CD4-positive, alpha-beta T cell treated with Interleukin-6 for 4 hours (primary cell): ENCODE measurements around the gene ZBTB20.
"Not testable (repeated sequence)": the region's sequence is repeated elsewhere in the genome, so short reads cannot be mapped to it uniquely, and the experiment has no call there.

ENCODE experiments used
- DNase-seq: peaks from one replicate; pipeline ENCODE4 v3.0.0-alpha.2; 2020; ENCODE audit warnings: mixed read lengths

Gene ZBTB20

GRCh38 chr3:114824014-114824413, 323.1 kb downstream of the ZBTB20 start:
- no peak for DNase-seq

- no peak for DNase-seq
These were observed 324.0 kb downstream of the ZBTB20 start for GRCh38 chr3:114823061-114823460.

GRCh38 chr3:114816052-114816451, 331.0 kb downstream of the ZBTB20 start:
- DNase-seq: no peak

- not testable (repeated sequence) for DNase-seq
These were observed 334.4 kb downstream of the ZBTB20 start for GRCh38 chr3:114812541-114813238.

GRCh38 chr3:114809668-114810413, 337.2 kb downstream of the ZBTB20 start:
- DNase-seq: no peak

- no peak for DNase-seq
These were observed 343.0 kb downstream of the ZBTB20 start for GRCh38 chr3:114804099-114804498.

GRCh38 chr3:114803042-114803695, 343.9 kb downstream of the ZBTB20 start:
- no peak for DNase-seq

- DNase-seq: no peak
These were observed 346.6 kb downstream of the ZBTB20 start for GRCh38 chr3:114800272-114801031.

GRCh38 chr3:114799816-114800215, 347.3 kb downstream of the ZBTB20 start:
- no peak for DNase-seq

GRCh38 chr3:114796796-114797195, 350.3 kb downstream of the ZBTB20 start:
- no peak for DNase-seq

GRCh38 chr3:114794894-114795630, 352.0 kb downstream of the ZBTB20 start:
- no peak for DNase-seq

GRCh38 chr3:114792159-114792918, 354.7 kb downstream of the ZBTB20 start:
- no peak for DNase-seq

GRCh38 chr3:114790752-114791151, 356.3 kb downstream of the ZBTB20 start:
- DNase-seq: no peak

GRCh38 chr3:114789803-114790202, 357.3 kb downstream of the ZBTB20 start:
- no peak for DNase-seq

GRCh38 chr3:114775395-114775794, 371.7 kb downstream of the ZBTB20 start:
- DNase-seq: no peak

- no peak for DNase-seq
These were observed 376.2 kb downstream of the ZBTB20 start for GRCh38 chr3:114770874-114771273.

- no peak for DNase-seq
These were observed 383.0 kb downstream of the ZBTB20 start for GRCh38 chr3:114764056-114764492.

GRCh38 chr3:114762144-114762543, 384.9 kb downstream of the ZBTB20 start:
- no peak for DNase-seq

- DNase-seq: no peak
These were observed 386.4 kb downstream of the ZBTB20 start for GRCh38 chr3:114760679-114761078.

- no peak for DNase-seq
These were observed 388.0 kb downstream of the ZBTB20 start for GRCh38 chr3:114758831-114759699.
